Head of caudate nucleus (tissue), 42 donors: ENCODE results near the gene APP.

Source experiments
- DNase-seq, 42 donors: peaks; one replicate each; pipeline versions ENCODE4 v3.0.0 to v3.0.0-alpha.2; 2020 to 2021; ENCODE audit warnings: mixed read lengths in 7 of 42
- intact Hi-C: fragments of 100-400 bp; cut with DNase I; formaldehyde crosslinking; loops from one replicate; pipeline ENCODE4 v1.15.0; 2022

APP gene

DNA sequence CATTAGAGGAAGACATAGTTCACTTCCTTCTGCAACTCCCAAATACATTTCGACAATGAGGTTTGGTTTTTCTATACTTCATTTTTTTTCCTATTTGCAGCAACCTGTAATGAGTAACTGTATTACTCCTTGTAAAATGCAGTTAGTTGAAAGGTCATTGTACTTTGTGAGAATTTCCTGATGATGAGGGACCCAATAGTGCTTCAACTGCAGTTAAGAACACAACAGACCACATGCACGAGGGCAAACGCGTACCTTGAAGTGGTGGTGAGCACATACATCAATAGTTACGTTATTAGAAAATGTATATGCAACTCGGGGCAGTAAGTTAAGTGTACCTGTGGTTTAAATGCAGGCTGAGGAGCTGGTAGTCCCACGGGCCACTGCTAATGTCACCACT, 264.0 kb downstream of the APP start:
- intact Hi-C loops = loop anchor here (10.0 kb wide), 1 partner anchor 58 kb away; no protein-coding TSS in a partner anchor
- no peak for DNase-seq

DNA sequence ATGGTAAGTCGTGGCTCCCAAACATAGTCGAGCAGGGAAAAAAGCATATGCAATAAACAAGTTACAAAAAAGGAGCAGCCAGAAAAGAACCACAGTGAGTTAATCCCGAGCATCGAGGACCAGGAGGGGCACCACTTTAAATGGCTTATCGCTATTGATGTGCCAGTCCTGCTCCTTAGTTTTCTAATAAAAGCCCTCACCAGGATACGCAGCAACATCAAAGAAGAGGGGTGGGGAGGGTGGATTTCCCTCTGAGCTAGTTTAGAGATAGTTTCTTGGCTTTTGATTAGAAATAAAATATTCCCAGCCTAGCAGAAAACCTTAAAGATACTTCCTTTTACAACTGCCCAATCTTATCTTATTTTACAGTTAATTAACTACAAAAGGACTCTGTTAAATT, 265.4 kb downstream of the APP start:
- intact Hi-C loops = loop anchor here (10.0 kb wide), 1 partner anchor 60 kb away; no protein-coding TSS in a partner anchor
- DNase-seq = no peak

DNA sequence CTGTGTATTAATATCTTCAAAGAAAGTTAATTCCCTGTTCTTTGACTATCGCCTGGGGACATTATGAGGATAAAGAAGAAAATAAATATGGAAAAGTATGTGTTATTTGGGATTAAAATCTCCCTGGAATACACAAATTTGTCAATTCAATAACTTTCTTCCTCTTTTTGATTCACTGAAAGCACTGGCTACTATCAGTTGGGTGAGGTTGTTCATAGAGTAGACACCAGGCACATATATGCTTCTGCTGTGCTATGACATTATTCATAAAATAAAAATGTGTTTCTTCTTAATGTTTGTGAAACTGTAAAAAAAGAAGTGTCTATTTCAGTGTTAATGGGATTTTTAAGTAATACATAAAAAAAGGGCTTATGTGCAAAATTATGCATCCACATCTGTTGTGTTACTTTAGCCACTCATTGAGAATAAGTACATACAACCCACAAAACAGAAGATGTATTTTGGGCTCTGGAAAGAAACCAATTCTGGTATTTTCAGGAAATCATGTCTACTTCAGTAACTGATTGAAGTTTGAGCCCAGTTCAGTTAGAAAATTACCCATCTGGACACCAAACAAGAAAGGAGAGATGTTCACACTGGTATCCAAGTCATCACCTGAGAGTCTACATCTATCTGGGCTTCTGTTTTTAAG, 266.4 kb downstream of the APP start:
- intact Hi-C loops = loop anchor here (10.0 kb wide), 1 partner anchor 61 kb away; no protein-coding TSS in a partner anchor
- no peak for DNase-seq

DNA sequence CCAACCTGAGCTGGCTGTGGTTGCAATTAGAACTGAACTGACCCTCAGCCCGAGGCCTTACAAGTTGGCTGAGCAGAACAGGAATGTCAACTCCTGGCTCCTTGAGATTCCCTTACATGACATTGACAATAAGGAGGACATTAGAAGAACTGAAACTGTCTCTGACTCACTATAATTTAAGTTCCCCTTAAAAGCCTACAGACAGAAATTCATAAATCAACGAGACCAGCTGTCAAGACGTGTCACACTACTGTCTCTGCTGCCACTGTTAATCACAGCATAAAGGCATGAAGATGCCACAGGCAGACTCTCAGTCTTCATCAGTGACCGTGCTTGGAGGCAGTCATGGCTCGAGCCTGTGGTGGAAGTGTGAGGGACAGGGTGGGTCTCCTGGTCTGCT, 267.0 kb downstream of the APP start:
- intact Hi-C loops = loop anchor here (10.0 kb wide), 1 partner anchor 61 kb away; no protein-coding TSS in a partner anchor
- peak in 2 of 42 donors; percentile 25 to 35 for DNase-seq

DNA sequence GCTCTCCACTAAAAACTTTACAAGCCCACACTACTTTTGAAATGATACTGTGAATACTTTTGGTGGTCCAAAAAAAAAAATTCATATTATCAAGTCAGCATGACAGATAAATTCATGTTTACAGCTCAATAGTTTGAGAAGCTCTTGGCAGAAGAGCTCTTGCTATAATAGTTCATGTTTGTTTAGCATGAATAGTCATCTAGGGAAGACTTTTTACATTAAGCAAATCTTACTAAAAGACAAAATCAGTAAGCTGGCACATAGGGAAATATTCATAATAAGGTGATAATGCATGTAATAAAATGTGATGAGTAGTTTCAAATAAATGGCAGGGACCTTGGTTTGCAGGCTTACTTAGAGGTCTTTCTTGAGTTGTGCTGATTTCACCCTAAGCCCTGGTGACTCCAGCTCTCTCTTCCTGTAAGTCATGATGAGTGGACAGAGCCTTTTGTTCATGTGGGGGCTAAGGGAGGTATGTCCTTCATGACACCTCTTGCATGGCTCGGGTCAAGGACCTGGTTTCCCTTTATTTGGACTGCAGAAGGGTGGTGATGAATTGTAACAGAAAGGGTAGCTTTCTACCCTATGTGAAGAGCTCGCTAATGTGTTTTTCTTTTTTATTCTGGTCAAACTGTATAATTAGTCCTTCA, 269.1 kb downstream of the APP start:
- no peak for DNase-seq
- intact Hi-C loops = loop anchor here (10.0 kb wide), 1 partner anchor 63 kb away; no protein-coding TSS in a partner anchor

DNA sequence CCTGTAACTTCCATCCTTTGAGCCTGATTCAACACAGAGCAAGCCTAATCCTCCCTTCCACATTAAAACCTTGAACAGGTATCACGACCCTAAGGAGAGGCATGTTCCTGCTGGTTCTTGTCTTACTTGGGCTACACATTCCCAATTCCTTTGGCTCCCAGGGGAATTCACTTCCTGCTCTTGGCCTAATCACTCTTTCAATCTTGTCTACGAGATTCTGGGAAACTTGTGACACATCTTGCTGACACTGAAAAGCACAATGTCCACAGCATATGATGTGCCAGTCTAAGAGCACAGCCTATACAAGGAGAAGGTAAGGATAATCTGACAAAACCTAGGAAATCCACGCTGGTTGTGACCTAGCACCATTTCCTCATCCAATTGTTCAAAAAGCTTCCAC, 271.9 kb downstream of the APP start:
- DNase-seq = no peak
- intact Hi-C loops = loop anchor here (10.0 kb wide), 1 partner anchor 106 kb away; no protein-coding TSS in a partner anchor

DNA sequence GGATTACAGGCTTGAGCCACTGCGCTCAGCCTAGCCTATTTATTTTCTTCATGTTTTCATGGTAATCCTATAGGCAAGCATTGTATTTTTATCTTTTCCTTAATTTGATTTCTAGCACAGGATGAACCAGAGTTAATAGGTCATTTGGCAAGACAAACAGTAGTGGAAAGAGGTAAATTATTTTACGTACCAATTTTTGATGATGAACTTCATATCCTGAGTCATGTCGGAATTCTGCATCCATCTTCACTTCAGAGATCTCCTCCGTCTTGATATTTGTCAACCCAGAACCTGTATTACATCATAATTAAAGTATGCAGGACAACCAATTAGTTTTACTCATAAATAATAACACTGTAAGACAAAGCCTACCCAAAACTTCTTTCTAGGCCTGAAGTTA, 273.2 kb downstream of the APP start:
- DNase-seq = no peak
- intact Hi-C loops = loop anchor here (10.0 kb wide), 1 partner anchor 107 kb away; no protein-coding TSS in a partner anchor

DNA sequence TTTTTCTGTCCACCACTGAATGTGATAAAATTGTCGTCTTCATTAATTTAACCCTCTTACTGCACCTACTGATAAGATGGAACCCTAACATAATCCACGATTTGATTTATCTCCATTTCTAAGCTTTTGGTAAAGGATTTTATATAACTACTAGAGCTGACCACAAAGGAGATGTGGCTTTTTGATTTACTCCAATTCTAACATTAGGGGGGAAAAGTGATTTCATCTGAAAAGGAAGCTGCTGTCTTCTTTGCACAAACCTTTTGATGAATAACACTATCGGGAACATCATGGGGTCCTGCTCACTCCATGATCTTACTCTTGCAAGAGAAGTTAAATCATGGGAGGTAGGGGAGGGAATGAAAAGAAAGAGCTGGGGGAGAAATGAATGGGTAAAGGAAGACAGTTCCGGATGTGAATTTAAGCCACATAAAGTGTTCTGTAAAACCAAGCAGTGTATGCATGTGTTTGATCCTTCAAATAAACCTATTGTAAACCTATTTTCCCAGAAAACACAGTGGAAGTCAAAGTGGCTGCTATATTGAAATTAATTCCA, 274.0 kb downstream of the APP start:
- intact Hi-C loops = loop anchor here (10.0 kb wide), 1 partner anchor 108 kb away; no protein-coding TSS in a partner anchor
- no peak for DNase-seq

DNA sequence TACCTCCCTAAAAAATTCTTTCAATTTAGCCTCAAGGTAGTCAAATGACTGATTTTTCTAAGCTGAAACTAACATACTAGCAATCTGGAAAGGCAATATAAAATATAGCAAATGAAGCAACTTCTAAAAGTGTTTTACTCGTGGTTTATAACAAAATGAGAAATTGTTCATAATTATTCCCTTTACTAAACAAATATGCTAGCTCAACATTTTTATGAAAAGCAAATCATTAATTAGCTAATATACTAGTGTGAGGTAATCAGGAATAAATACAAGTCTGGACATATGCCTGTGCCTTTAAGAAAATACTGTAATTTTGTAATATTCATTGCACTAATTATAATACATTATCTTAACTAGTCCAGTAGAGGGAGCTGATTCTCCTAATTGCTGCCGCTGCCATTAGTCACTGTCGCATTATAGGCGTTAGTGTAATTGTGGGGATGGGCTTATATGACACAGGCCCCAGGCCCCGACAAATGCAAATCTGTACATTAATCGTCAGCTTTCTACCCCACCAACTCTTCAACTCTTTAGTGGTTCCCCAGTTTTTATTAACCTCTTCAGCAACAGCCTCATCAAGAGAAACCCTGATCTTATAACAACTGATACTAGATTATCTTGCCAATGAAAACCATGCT, 274.9 kb downstream of the APP start:
- DNase-seq = peak in 19 of 42 donors; percentile 23 to 75 (median 44)
- intact Hi-C loops = loop anchor here (10.0 kb wide), 1 partner anchor 109 kb away; no protein-coding TSS in a partner anchor

DNA sequence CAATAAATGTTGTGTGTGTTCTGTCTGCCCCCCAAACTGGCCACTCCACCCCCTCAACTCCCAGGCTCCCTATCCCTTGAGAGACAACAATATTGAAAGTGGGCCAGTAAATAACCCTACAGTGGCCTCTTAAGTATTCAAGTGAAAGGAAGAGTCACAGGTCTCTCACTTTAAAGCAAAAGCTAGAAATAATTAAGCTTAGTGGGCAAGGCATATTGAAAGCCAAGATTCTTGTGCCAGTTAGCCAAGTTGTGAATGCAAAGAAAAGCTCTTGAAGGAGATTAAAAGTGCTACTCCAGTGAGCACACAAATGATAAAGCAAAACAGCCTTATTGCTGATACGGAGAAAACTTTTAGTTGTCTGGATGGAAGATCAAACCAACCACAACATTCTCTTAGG, 277.4 kb downstream of the APP start:
- no peak for DNase-seq
- intact Hi-C loops = loop anchor here (10.0 kb wide), 1 partner anchor 112 kb away; no protein-coding TSS in a partner anchor

DNA sequence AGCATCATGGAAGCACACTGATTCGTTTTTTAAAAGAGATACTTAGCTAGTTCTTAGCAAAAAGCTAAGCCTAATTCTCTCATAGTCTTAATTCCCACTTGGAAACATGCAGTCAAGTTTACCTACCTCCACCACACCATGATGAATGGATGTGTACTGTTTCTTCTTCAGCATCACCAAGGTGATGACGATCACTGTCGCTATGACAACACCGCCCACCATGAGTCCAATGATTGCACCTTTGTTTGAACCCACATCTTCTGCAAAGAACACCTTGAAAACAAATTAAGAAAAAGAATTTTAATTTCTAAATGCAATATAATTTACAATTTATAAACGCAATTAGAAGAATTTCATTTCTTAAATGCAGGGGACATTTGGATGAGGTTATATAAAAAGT, 279.0 kb downstream of the APP start:
- DNase-seq = peak in 37 of 42 donors; percentile 22 to 81 (median 61)
- intact Hi-C loops = loop anchor here (10.0 kb wide), 1 partner anchor 113 kb away; no protein-coding TSS in a partner anchor

DNA sequence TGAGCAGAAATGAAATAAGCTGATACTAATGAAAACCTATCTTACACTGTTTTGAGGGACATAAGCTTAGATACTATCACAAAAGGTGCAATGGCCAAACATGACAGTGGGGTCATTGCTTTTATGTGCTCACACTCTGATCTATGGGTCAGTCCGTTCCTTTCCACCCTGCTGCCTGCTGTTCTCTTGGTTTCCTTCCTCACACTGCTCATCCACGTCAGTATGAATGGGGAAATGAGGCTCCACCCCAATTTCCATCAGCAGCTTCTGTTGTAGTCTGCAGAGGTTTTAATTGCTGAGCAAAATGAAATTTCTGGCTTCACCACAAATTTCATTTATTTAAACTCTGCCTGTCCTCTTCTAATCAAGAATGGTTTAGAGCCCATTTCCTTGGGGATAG, 280.6 kb downstream of the APP start:
- intact Hi-C loops = loop anchor here (10.0 kb wide), 1 partner anchor 115 kb away; no protein-coding TSS in a partner anchor
- DNase-seq = no peak

DNA sequence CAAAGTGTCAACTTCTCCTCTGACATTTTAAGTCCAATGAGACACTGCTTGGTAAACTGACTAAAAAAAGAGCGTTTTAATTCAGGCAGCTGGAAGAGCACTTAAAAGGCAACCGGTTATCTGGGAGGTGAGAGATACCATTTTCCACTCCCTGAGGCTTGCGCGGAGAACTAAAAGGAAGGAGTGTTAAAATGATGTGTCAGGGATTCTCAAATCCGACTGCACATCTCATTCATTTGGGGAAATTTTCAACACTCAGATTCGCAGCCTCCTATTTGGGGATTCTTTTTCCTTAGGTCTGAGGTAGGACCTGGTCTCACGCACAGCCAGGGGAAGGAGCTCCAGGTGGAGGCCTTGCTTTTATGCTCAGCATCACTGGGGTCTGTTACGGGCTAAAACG, 281.9 kb downstream of the APP start:
- DNase-seq = no peak
- intact Hi-C loops = loop anchor here (10.0 kb wide), 1 partner anchor 826 kb away; no protein-coding TSS in a partner anchor

DNA sequence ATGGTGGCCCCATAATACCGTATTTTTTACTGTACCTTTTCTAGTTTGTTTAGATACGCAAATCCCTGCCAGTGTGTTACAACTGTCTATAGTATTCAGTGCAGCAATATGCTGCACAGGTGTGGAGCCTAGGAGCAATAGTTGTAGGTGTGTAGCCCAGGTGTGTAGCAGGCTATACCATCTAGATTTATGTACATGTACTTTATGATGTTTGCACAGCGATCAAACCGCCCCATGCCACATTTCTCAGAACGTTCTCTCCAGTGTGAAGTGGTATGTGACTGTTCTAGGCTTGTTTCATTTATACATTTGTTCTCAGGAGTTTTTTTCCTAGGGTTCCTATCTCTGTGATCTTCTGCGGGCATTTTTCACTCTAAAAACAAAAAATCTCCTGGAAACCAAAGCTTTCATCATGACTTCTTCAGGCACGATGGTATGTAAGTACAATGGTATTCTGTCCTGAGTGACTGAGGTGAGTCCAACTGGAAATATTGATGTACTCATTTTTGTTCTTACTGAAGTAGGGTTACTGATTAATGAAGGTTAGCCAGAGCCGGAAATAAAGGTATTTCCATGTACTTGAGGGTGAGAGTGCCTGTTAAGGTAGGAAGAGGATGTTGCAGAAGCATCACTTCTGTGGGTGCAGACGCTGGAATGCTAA, 282.8 kb downstream of the APP start:
- intact Hi-C loops = loop anchor here (10.0 kb wide), 1 partner anchor 827 kb away; no protein-coding TSS in a partner anchor
- DNase-seq = no peak

DNA sequence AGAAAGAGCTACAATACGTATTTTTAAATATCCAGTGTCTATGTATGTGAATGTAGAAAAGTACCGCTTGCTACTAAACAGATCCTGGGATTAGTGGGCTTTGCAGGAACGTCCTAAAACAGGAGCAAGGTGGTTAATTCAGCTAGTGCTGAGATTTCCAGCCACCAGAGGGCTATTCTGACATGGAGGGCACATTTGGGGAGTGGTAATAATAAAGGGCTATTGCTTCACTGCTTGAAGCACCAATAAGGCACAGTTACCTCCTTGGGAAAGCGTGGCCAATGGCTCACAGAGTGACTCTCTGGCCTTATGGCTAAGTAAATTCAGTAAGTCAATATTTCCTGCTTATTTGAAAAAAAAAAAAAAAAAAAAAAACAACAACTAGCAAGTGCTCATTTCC, 283.4 kb downstream of the APP start:
- intact Hi-C loops = loop anchor here (10.0 kb wide), 1 partner anchor 828 kb away; no protein-coding TSS in a partner anchor
- no peak for DNase-seq

DNA sequence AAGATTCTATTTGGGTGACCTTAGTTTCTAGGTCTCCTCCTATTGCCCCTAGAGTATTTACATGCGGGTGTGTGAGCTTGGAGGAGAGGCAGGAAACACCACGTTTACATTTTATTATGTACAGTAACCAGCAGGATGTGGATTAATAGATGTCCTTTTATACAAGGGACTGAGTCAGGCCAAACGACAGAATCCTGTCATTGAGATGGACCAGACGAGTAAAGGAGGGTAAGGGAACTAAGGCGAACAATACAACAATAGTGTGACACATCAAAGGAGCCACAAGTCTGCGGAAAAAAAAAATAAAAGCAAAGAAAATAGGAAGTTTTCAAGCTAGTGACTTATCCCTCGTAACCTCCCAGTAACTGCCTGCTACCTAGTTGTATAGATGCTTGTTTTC, 284.7 kb downstream of the APP start:
- intact Hi-C loops = loop anchor here (10.0 kb wide), 1 partner anchor 829 kb away; no protein-coding TSS in a partner anchor
- DNase-seq = no peak

DNA sequence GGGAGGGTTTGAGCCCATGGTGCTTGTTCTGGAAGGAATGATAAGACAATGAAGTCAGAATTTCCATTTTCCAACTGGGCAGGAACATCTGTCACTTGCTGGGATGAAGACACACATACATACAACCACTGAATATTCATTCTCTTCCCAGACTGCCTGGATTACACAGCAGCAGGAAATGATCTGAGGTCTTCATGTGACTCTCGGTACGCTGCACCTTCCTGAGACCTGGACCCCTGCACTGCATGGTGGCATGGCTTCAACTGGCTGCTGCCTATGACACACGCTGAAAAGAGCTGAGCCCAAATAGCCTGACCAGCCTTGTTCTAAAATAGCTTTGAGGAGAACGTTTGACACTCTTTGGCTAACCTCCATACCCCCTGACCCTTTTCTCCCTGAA, 285.2 kb downstream of the APP start:
- no peak for DNase-seq
- intact Hi-C loops = loop anchor here (10.0 kb wide), 1 partner anchor 829 kb away; no protein-coding TSS in a partner anchor

DNA sequence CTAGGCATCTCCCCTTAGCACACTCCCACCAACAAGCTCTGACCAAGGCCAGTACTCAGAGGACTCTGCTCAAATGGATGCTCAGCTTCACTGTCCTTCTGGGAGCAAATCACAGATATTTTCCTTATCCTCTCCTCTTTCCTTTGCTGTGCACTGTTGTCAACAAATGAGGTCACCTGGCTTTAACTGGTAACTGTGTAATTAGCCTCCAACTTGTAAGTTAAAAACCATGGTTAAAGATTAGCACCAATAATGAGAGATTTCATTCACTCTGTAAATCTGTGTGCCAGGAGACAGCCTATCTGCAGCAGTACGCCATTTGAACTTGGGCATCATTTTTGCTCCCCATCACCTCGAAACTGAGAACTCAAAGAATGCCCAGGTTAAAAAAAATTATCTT, 286.3 kb downstream of the APP start:
- intact Hi-C loops = loop anchor here (5.0 to 10.0 kb wide), 2 partner anchors 283 to 830 kb away; no protein-coding TSS in a partner anchor
- no peak for DNase-seq
